IPS DF 6.9 (cell line): ENCODE measurements around the gene STK32B.

Experiments
- DNase-seq: peaks from one replicate; pipeline ENCODE4 v3.0.0-alpha.2; 2013; ENCODE audit warnings: low read depth, low spot score
- H3K27ac ChIP-seq: one replicate; pipeline ENCODE4 v1.5.1; 2013; ENCODE audit warnings: low read length, control low read depth
- H3K27me3 ChIP-seq: 2 replicates; pipeline ENCODE4 v1.6.1; 2013; ENCODE audit warnings: mild to moderate bottlenecking, low read length; ENCODE audit not compliant: control insufficient read depth, insufficient read depth
- H3K36me3 ChIP-seq: 2 replicates; pipeline ENCODE4 v1.6.1; 2013; ENCODE audit warnings: low read length; ENCODE audit not compliant: control insufficient read depth, insufficient read depth
- H3K4me1 ChIP-seq: 2 replicates; pipeline ENCODE4 v1.6.1; 2013; ENCODE audit warnings: low read length; ENCODE audit not compliant: control insufficient read depth, insufficient read depth
- H3K4me3 ChIP-seq: 2 replicates; pipeline ENCODE4 v1.5.1; 2013; ENCODE audit warnings: mild to moderate bottlenecking, low read length
- H3K9me3 ChIP-seq: 2 replicates; pipeline ENCODE4 v1.6.1; 2013; ENCODE audit warnings: low read length, inconsistent platforms; ENCODE audit not compliant: control insufficient read depth, insufficient read depth
- WGBS: extraction: QIAGEN DNeasy Blood & Tissue Kit; methylation state at CpG from one replicate; pipeline ENCODE4 v1.1.7; 2013; ENCODE audit warnings: mixed read lengths, missing lambda C conversion rate; ENCODE audit not compliant: insufficient read length, insufficient coverage; 5-methylcytosine and 5-hydroxymethylcytosine counted together

STK32B gene

GRCh38 chr4:5199912-5200311 is 148.6 kb downstream of the STK32B start:
- DNase-seq = no peak
- Histone ChIP-seq H3K4me1 (peaks cover 8% of the 10 kb centered on the region; the same call in 1 of the 2 replicates), H3K27ac (no peak overlapping the region), H3K9me3 (no peaks in the 10 kb centered on the region), H3K36me3 (no peaks in the 10 kb centered on the region), H3K27me3 (no peaks in the 10 kb centered on the region), H3K4me3 (no peak overlapping the region)
- WGBS = no CpG with 5 or more reads among the region's 2 CpGs

GRCh38 chr4:5200513-5200912 is 149.2 kb downstream of the STK32B start:
- H3K27me3 ChIP-seq = no peaks in the 10 kb centered on the region
- H3K36me3 ChIP-seq = no peaks in the 10 kb centered on the region
- H3K27ac ChIP-seq = no peak overlapping the region
- no peak overlapping the region for H3K4me3 ChIP-seq
- DNase-seq = no peak
- H3K4me1 ChIP-seq = peaks cover 8% of the 10 kb centered on the region; the same call in 1 of the 2 replicates
- no CpG with 5 or more reads among the region's 3 CpGs for WGBS
- no peaks in the 10 kb centered on the region for H3K9me3 ChIP-seq

DNA sequence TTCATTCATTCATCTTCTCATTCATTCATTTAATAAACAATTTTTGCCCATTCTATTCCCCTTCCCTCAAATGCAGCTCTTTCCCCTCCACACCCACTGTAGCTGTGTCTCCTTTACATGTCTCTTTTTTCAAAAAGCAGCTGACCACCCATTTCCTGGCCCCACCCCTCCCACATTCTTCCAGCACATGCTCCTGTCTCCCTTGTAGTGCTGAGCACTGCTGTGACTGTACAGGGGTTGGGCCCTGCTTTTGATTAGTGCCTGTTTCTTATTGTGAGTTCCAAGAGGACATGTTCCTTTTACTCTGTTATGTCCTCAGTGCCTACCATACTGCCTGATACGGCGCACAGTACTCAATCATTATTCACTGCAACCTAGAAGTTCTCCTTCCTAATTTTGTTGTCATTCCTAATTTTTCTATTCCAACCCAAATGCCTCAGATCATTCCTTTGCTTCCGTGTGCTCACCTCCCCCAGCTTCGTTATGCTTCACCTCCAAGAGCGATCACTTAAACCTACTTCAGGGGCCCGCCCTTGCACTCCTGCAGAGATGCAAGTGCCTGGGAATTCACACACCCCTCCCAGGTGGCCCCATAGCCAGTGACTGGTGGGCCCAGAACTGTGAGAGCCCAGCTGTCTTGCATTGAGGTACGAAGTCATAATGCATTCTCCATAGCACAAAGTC is 152.2 kb downstream of the STK32B start:
- no peaks in the 10 kb centered on the region for H3K9me3 ChIP-seq
- no peak for DNase-seq
- no peaks in the 10 kb centered on the region for H3K36me3 ChIP-seq
- H3K27me3 ChIP-seq = no peaks in the 10 kb centered on the region
- WGBS = no CpG with 5 or more reads among the region's 7 CpGs
- H3K4me3 ChIP-seq = no peak overlapping the region
- peaks cover 8% of the 10 kb centered on the region; the same call in 1 of the 2 replicates for H3K4me1 ChIP-seq
- H3K27ac ChIP-seq = no peak overlapping the region

DNA sequence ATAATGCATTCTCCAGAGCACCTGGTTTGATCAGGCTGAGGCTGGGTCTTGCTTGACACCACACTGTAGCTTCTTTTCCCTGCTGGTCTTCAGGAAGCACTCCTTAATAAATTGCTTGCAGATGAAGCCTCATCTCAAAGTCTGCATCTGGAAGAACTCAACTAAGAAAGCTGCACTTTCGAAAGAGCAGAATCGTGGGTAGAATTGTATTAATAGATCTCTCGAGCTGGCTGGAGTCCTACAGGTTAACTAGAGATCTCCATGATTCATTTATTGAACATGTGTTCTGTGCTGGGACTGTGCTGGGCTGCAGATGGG is 152.7 kb downstream of the STK32B start:
- H3K36me3 ChIP-seq = no peaks in the 10 kb centered on the region
- H3K27ac ChIP-seq = no peak overlapping the region
- no CpG with 5 or more reads among the region's 3 CpGs for WGBS
- H3K27me3 ChIP-seq = no peaks in the 10 kb centered on the region
- H3K4me1 ChIP-seq = peaks cover 5% of the 10 kb centered on the region; the same call in 1 of the 2 replicates
- no peak overlapping the region for H3K4me3 ChIP-seq
- no peak for DNase-seq
- H3K9me3 ChIP-seq = no peaks in the 10 kb centered on the region

DNA sequence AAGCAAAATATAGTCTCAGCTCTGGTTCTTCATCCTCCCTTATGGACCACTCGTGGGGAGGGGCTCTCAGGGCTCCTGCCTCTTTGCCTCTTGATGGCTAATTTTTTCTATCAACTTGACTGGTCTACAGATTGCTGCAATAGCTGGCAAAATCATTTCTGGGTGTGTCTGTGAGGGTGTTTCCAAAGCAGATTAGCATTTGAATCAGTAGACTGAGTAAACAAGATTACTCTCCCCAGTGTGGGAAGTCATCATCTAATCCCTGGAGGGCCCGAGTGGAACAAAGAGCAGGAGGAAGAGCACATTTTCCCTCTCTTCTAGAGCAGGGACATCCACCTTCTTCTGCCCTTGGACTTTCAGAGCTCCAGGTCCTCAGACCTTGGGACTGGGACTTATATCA is 153.5 kb downstream of the STK32B start:
- Histone ChIP-seq H3K27me3 (no peaks in the 10 kb centered on the region), H3K36me3 (no peaks in the 10 kb centered on the region), H3K4me1 (peaks cover 4% of the 10 kb centered on the region; the same call in 1 of the 2 replicates), H3K4me3 (no peak overlapping the region), H3K27ac (no peak overlapping the region), H3K9me3 (no peaks in the 10 kb centered on the region)
- no CpG with 5 or more reads among the region's 2 CpGs for WGBS
- no peak for DNase-seq

GRCh38 chr4:5206016-5206790 is 154.9 kb downstream of the STK32B start:
- H3K27ac ChIP-seq = no peak overlapping the region
- WGBS = no CpG with 5 or more reads among the region's 9 CpGs
- no peaks in the 10 kb centered on the region for H3K36me3 ChIP-seq
- peaks cover 3% of the 10 kb centered on the region; the same call in 1 of the 2 replicates for H3K4me1 ChIP-seq
- H3K9me3 ChIP-seq = no peaks in the 10 kb centered on the region
- no peak for DNase-seq
- H3K4me3 ChIP-seq = no peak overlapping the region
- H3K27me3 ChIP-seq = no peaks in the 10 kb centered on the region

GRCh38 chr4:5209862-5210261 is 158.6 kb downstream of the STK32B start:
- Histone ChIP-seq H3K9me3 (no peaks in the 10 kb centered on the region), H3K4me3 (no peak overlapping the region), H3K4me1 (0 out of 2 replicates have a peak, but pooled peaks cover 1% of the 10 kb centered on the region), H3K27ac (no peak overlapping the region), H3K36me3 (no peaks in the 10 kb centered on the region), H3K27me3 (no peaks in the 10 kb centered on the region)
- DNase-seq = no peak
- no CpG with 5 or more reads among the region's 1 CpG for WGBS

GRCh38 chr4:5211282-5211839 is 160.1 kb downstream of the STK32B start:
- no peaks in the 10 kb centered on the region for H3K9me3 ChIP-seq
- no peak for DNase-seq
- H3K36me3 ChIP-seq = no peaks in the 10 kb centered on the region
- H3K27me3 ChIP-seq = no peaks in the 10 kb centered on the region
- H3K27ac ChIP-seq = no peak overlapping the region
- 0 out of 2 replicates have a peak, but pooled peaks cover 1% of the 10 kb centered on the region for H3K4me1 ChIP-seq
- no peak overlapping the region for H3K4me3 ChIP-seq
- WGBS = no CpG with 5 or more reads among the region's 3 CpGs

DNA sequence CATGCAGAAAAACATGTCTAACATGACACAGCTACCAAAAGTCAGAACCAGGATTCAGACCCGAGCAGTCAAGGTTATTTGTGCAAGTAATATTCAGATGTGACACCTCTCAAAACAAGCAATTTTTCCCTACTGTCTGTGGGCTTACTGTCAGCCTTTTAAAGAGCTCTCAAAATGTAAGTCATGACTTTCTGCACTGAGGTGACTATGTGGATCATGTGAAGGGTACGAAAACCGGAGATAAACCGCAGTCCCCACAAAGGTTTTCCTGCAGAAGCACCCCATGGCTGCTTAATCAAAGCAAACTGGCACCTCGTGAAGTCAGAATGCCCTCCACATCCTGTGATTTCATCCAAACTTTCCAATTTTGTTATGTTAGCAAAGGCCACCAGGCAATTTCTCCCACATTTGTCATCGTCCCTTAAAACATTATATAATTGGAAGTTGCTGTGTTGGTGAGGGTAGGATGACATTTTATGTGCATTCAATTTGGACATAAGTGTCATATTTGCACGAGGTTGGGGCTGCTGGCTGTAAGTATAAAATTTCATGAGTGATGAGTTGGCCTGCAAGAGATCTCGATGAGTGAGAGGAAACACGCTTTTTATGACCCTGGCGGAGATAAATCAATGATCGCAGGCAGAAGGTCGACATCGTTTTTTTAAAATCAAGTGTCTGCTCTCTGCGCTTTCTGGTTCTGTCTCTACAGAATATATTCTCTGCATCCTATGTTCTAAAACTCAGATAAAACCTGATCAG is 161.2 kb downstream of the STK32B start:
- Histone ChIP-seq H3K36me3 (no peaks in the 10 kb centered on the region), H3K27ac (no peak overlapping the region), H3K9me3 (no peaks in the 10 kb centered on the region), H3K4me3 (no peak overlapping the region), H3K27me3 (no peaks in the 10 kb centered on the region), H3K4me1 (0 out of 2 replicates have a peak, but pooled peaks cover 1% of the 10 kb centered on the region)
- DNase-seq = no peak
- whole genome bisulfite sequencing = no CpG with 5 or more reads among the region's 14 CpGs

DNA sequence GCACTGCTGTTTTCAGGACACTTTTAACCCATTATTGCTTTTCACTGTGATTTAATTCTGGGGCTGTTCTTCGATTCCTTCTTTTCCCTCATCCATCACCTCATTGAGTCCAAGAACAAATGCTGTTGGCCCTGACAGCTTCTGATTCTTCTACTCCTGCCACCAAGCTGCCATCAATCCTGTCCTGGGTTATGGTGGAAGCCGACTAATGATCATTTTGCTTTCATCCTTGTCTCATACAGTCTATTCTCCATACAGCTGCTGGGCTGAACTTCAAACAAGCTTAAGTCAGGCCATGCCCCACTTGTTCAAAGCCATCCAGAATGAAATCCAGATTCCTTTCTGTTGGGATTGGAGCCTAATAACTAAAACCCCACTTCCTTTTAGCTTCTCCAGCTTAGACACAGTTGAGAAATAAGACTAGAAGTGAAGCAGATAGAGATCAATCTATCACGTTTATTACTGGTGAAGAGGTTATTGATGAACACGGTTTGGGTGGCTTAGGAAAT is 161.9 kb downstream of the STK32B start:
- 0 out of 2 replicates have a peak, but pooled peaks cover 1% of the 10 kb centered on the region for H3K4me1 ChIP-seq
- no CpG with 5 or more reads among the region's 4 CpGs for WGBS
- H3K27me3 ChIP-seq = no peaks in the 10 kb centered on the region
- no peak for DNase-seq
- H3K4me3 ChIP-seq = no peak overlapping the region
- H3K9me3 ChIP-seq = no peaks in the 10 kb centered on the region
- H3K36me3 ChIP-seq = no peaks in the 10 kb centered on the region
- H3K27ac ChIP-seq = no peak overlapping the region
